Measurements from ENCODE around the gene EHD1.

The EHD1 gene

DNA sequence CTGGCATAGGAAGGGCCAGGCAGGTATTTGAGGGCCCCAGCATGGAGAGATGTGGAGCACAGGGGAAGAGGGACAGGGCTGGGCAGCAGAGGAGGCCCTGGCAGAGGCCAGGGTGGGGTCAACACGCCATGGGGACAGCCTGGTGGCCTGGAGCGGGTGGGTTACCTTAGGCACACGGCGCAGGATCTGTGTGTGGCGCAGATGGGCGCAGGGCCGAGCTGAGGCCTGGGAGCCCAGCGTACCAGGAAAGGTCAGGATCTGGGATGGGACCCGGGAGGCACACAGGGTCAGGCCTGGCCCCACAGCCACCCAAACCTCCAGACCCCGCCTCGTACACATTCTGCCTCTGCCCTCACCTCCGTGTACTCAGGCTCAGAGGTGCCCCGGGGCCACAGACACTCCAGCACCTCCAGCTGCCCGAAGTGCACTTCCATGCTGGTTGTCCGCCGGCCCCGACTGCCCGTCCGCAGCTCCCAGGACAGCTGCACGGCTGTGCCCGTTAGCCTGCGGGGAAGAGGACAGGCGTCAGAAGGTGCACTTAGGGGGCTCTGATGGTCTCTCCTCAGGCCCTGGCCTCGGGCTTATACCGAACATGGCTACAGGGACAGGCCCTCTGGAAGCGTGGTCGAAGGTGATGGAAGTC lies 32.2 kb upstream of the EHD1 start:
- no peak overlapping the region for H3K4me3 ChIP-seq (ENCODE audit: low read depth, low read length)
- TF ChIP-seq, protein P1, sequence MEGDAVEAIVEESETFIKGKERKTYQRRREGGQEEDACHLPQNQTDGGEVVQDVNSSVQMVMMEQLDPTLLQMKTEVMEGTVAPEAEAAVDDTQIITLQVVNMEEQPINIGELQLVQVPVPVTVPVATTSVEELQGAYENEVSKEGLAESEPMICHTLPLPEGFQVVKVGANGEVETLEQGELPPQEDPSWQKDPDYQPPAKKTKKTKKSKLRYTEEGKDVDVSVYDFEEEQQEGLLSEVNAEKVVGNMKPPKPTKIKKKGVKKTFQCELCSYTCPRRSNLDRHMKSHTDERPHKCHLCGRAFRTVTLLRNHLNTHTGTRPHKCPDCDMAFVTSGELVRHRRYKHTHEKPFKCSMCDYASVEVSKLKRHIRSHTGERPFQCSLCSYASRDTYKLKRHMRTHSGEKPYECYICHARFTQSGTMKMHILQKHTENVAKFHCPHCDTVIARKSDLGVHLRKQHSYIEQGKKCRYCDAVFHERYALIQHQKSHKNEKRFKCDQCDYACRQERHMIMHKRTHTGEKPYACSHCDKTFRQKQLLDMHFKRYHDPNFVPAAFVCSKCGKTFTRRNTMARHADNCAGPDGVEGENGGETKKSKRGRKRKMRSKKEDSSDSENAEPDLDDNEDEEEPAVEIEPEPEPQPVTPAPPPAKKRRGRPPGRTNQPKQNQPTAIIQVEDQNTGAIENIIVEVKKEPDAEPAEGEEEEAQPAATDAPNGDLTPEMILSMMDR (IDR thresholded peaks at IDR 0.05; ENCODE audit: borderline replicate concordance, insufficient read depth, low read depth, low read length), result no peak

GRCh38 chr11:64909653-64910343 lies 31.4 kb upstream of the EHD1 start:
- TF ChIP-seq, protein P1 (IDR thresholded peaks at IDR 0.05; ENCODE audit: borderline replicate concordance, insufficient read depth, low read depth, low read length), result no peak
- H3K4me3 ChIP-seq (ENCODE audit: low read depth, low read length), result no peak overlapping the region

- TF ChIP-seq, protein P1 (IDR thresholded peaks at IDR 0.05; ENCODE audit: borderline replicate concordance, insufficient read depth, low read depth, low read length), result no peak
- H3K4me3 ChIP-seq (ENCODE audit: low read depth, low read length), result no peak overlapping the region
Observed at GRCh38 chr11:64908766-64909165, 30.3 kb upstream of the EHD1 start.

DNA sequence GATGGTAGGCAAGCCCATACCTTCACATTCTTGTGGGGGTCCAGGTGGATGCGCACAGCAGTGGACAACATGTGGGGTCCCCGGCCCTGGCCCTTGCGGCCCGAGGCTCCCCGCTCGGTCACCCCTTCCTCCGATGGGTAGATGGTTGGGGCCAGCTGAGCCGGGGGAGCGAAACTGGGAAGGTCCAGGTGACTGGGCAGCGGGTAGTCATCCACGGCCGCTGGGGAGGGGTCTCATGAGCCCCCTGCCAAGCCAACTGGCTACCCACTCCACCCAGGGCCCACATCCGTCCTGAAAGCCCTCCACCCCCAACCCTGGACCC lies 27.9 kb upstream of the EHD1 start:
- H3K4me3 ChIP-seq (ENCODE audit: low read depth, low read length), result no peak overlapping the region
- TF ChIP-seq, protein P1 (IDR thresholded peaks at IDR 0.05; ENCODE audit: borderline replicate concordance, insufficient read depth, low read depth, low read length), result no peak

GRCh38 chr11:64905516-64906313 lies 27.3 kb upstream of the EHD1 start:
- no peak overlapping the region for H3K4me3 ChIP-seq (ENCODE audit: low read depth, low read length)
- TF ChIP-seq, protein P1 (IDR thresholded peaks at IDR 0.05; ENCODE audit: borderline replicate concordance, insufficient read depth, low read depth, low read length), result no peak

DNA sequence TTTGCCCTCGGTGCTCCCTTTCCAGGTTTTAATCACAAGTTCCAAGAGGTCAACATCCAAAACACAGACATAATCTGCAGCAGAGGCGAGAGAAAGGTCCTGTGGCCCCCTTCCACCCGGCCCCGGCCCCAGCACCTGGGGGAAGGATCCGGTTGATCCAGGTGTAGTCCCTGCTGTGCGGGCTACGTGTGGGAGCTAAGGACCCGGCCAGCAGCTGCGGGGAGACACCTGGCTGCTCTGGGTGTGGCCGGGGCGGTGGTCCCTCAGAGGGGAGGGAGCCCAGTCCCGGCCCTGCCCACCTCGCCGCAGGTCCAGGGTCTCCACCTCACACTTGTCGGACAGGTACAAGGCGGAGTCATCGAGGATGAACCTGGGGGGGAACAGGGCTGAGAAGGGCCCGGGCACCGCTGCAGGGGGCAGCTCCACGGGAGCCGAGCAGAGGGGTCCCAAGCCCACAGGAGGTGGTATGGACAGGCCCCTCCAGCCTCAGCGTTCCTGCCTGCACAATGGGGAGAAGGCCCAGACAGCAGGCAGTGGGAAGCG lies 24.9 kb upstream of the EHD1 start:
- no peak overlapping the region for H3K4me3 ChIP-seq (ENCODE audit: low read depth, low read length)
- TF ChIP-seq, protein P1 (IDR thresholded peaks at IDR 0.05; ENCODE audit: borderline replicate concordance, insufficient read depth, low read depth, low read length), result no peak

Measured in GM12875 (cell line).